HCT116 (cell line): ENCODE data around the gene L1CAM. TPM values are rescaled to one million over a fixed set of nuclear protein-coding genes. Genes with fewer than 3 reads are reported as not detected.

Experiments used
- ATAC-seq: fragments of 200-7000 bp; cut with Tn5 transposase; 2 replicates; pipeline ENCODE4 v1.9.1; 2020; ENCODE audit warnings: mild to moderate bottlenecking, moderate library complexity
- BruUV-seq: library from RNA; stranded (reverse); fragments of 400-500 nt; replicated peaks from 2 replicates; lab custom pipeline; 2021; lab: Mats Ljungman, UMichigan
- CTCF ChIA-PET: fragments of 300-600 bp; sonication (Branson Sonifier 250); formaldehyde crosslinking; loops from one replicate; lab custom pipeline; 2021; ENCODE audit warnings: antibody characterized with exemption; lab: Charles Lee
- POLR2A ChIA-PET: fragments of 300-600, 350-600 bp; sonication (Branson Sonifier 250); formaldehyde crosslinking; loops from one replicate; lab custom pipeline; 2021; ENCODE audit warnings: antibody characterized with exemption; lab: Charles Lee
- RAD21 ChIA-PET, 2 experiments: fragments of 300-600 bp; sonication (Branson Sonifier 250); formaldehyde crosslinking; loops; one replicate each; lab custom pipeline; 2023; ENCODE audit warnings: low total read pairs in 2 of 2; ENCODE audit not compliant: uncharacterized antibody in 2 of 2, unreplicated experiment in 2 of 2, low non-redundant PET in 1 of 2; lab: Charles Lee
- DNase-seq: peaks from one replicate; pipeline ENCODE4 v3.0.0-alpha.2; 2010; ENCODE audit warnings: low read depth, low spot score
- H2AFZ ChIP-seq: fragments of 200-600 bp; shearing (Covaris generic), sonication (generic); 2 replicates; pipeline ENCODE4 v1.6.1; 2017; ENCODE audit warnings: low read depth, mixed run types, mixed read lengths, antibody characterized with exemption, low read length; ENCODE audit not compliant: poor library complexity, severe bottlenecking
- H3K27ac ChIP-seq: 2 replicates; pipeline ENCODE4 v1.5.1; 2012; ENCODE audit warnings: low read depth, low read length
- H3K27me3 ChIP-seq: fragments of 200-600 bp; sonication (generic); 2 replicates; pipeline ENCODE4 v1.6.1; 2016; ENCODE audit warnings: mixed run types, low read length, mixed read lengths; ENCODE audit not compliant: insufficient read depth
- H3K36me3 ChIP-seq, 2 experiments: fragments of 200-500 bp in 1 of 2; fragments of 200-600 bp in 1 of 2; sonication (Bioruptor generic) in 1 of 2; sonication (generic) in 1 of 2; 2 replicates each; pipeline versions ENCODE4 v1.5.1 to v1.6.1; 2014 to 2016; ENCODE audit warnings: low read length in 2 of 2, inconsistent platforms in 1 of 2, mixed read lengths in 1 of 2, mixed run types in 1 of 2; ENCODE audit not compliant: insufficient read depth in 2 of 2, control insufficient read depth in 1 of 2
- H3K4me1 ChIP-seq, 2 experiments: fragments of 200-600 bp in 1 of 2; sonication (generic) in 1 of 2; 2 replicates each; pipeline versions ENCODE4 v1.5.1 to v1.6.1; 2012 to 2017; ENCODE audit warnings: low read length in 2 of 2, inconsistent platforms in 1 of 2, mild to moderate bottlenecking in 1 of 2, mixed read lengths in 1 of 2, mixed run types in 1 of 2, moderate library complexity in 1 of 2; ENCODE audit not compliant: insufficient read depth in 2 of 2, control insufficient read depth in 1 of 2
- H3K4me2 ChIP-seq: fragments of 200-600 bp; sonication (generic); 2 replicates; pipeline ENCODE4 v1.6.1; 2017; ENCODE audit warnings: mixed run types, low read length, mixed read lengths
- H3K4me3 ChIP-seq, 2 experiments: fragments of 200-600 bp in 1 of 2; sonication (generic) in 1 of 2; replicated peaks in 1 of 2; 2 replicates each; pipeline ENCODE4 v1.5.1; 2011 to 2016; ENCODE audit warnings: low read length in 2 of 2, control low read depth in 1 of 2, low read depth in 1 of 2, mild to moderate bottlenecking in 1 of 2, mixed read lengths in 1 of 2, mixed run types in 1 of 2
- H3K79me2 ChIP-seq: fragments of 200-600 bp; sonication (generic); 2 replicates; pipeline ENCODE4 v1.6.1; 2017; ENCODE audit warnings: mild to moderate bottlenecking, mixed run types, low read length, moderate library complexity, mixed read lengths; ENCODE audit not compliant: insufficient read depth
- H3K9ac ChIP-seq: fragments of 200-600 bp; sonication (generic); 2 replicates; pipeline ENCODE4 v1.6.1; 2016; ENCODE audit warnings: low read length, mixed read lengths
- H3K9me2 ChIP-seq: fragments of 200-600 bp; sonication (generic), shearing (Covaris generic); 2 replicates; pipeline ENCODE4 v1.6.1; 2017; ENCODE audit warnings: mixed run types, mild to moderate bottlenecking, moderate library complexity; ENCODE audit not compliant: insufficient read depth
- H3K9me3 ChIP-seq, 2 experiments: fragments of 200-500 bp in 1 of 2; fragments of 200-600 bp in 1 of 2; sonication (Bioruptor generic) in 1 of 2; sonication (generic) in 1 of 2; 2 replicates each; pipeline ENCODE4 v1.6.1; 2014 to 2017; ENCODE audit warnings: low read length in 2 of 2, mixed read lengths in 2 of 2, inconsistent platforms in 1 of 2, low read depth in 1 of 2, mild to moderate bottlenecking in 1 of 2, mixed run types in 1 of 2, moderate library complexity in 1 of 2; ENCODE audit not compliant: control insufficient read depth in 1 of 2, insufficient read depth in 1 of 2
- H4K20me1 ChIP-seq: fragments of 200-600 bp; sonication (generic), shearing (Covaris generic); 2 replicates; pipeline ENCODE4 v1.6.1; 2017; ENCODE audit warnings: mixed run types, mild to moderate bottlenecking, moderate library complexity; ENCODE audit not compliant: insufficient read depth
- CBX3 ChIP-seq: IDR thresholded peaks from 2 replicates; pipeline ENCODE4 v1.6.1; 2012; ENCODE audit warnings: low read depth
- CEBPB ChIP-seq: IDR thresholded peaks from 2 replicates; pipeline ENCODE4 v1.6.1; 2012; ENCODE audit warnings: low read depth
- EGR1 ChIP-seq: IDR thresholded peaks from 2 replicates; pipeline ENCODE4 v1.6.1; 2012; ENCODE audit warnings: low read depth
- ELF1 ChIP-seq: IDR thresholded peaks from 2 replicates; pipeline ENCODE4 v1.6.1; 2012; ENCODE audit warnings: low read depth, borderline replicate concordance
- EZH2phosphoT487 ChIP-seq: fragments of 200-600 bp; IDR thresholded peaks from 2 replicates; pipeline ENCODE4 v1.6.1; 2018; ENCODE audit warnings: antibody characterized with exemption, borderline replicate concordance
- FOSL1 ChIP-seq: IDR thresholded peaks from 2 replicates; pipeline ENCODE4 v1.6.1; 2012; ENCODE audit warnings: low read depth
- JUND ChIP-seq: IDR thresholded peaks from 2 replicates; pipeline ENCODE4 v1.6.1; 2012
- POLR2AphosphoS5 ChIP-seq: IDR thresholded peaks from 2 replicates; pipeline ENCODE4 v1.6.1; 2011; ENCODE audit warnings: mild to moderate bottlenecking, low read depth, low read length, moderate library complexity
- RAD21 ChIP-seq: IDR thresholded peaks from 2 replicates; pipeline ENCODE4 v1.6.1; 2012; ENCODE audit warnings: low read depth, mild to moderate bottlenecking
- REST ChIP-seq: IDR thresholded peaks from 2 replicates; pipeline ENCODE4 v1.6.1; 2012; ENCODE audit warnings: low read depth
- SIN3A ChIP-seq: IDR thresholded peaks from 2 replicates; pipeline ENCODE4 v1.6.1; 2012; ENCODE audit warnings: low read depth
- SP1 ChIP-seq: IDR thresholded peaks from 2 replicates; pipeline ENCODE4 v1.6.1; 2012; ENCODE audit warnings: low read depth
- SRF ChIP-seq: IDR thresholded peaks from 2 replicates; pipeline ENCODE4 v1.6.1; 2012; ENCODE audit warnings: low read depth
- YY1 ChIP-seq: IDR thresholded peaks from 2 replicates; pipeline ENCODE4 v1.6.1; 2011; ENCODE audit warnings: low read length, low read depth, moderate library complexity, mild to moderate bottlenecking; ENCODE audit not compliant: insufficient replicate concordance; ENCODE audit errors: extremely low read depth
- ZBTB33 ChIP-seq: IDR thresholded peaks from 2 replicates; pipeline ENCODE4 v1.6.1; 2011; ENCODE audit warnings: mild to moderate bottlenecking, low read length, moderate library complexity; ENCODE audit not compliant: insufficient replicate concordance; ENCODE audit errors: extremely low read depth
- ZFX ChIP-seq: fragments of 450-650 bp; IDR thresholded peaks from 2 replicates; pipeline ENCODE4 v1.6.1; 2017
- ZNF274 ChIP-seq: fragments of 200-500 bp; sonication (Bioruptor generic); IDR thresholded peaks from 2 replicates; pipeline ENCODE4 v1.6.1; 2014; ENCODE audit warnings: mild to moderate bottlenecking, low read depth, low read length, inconsistent platforms
- intact Hi-C: fragments of 100-400 bp; cut with micrococcal nuclease; formaldehyde crosslinking; loops from 2 replicates; pipeline ENCODE4 v1.10.0; 2022
- total RNA-seq: library from RNA; stranded (reverse); gene quantifications from one replicate; pipeline ENCODE4 v1.2.1, GENCODE V29; 2021; ENCODE audit not compliant: unreplicated experiment
- TF ChIP-seq, protein P1 (sequence below), 3 experiments: fragments of 200-600 bp in 1 of 3; sonication (generic) in 1 of 3; IDR thresholded peaks in 2 of 3; conservative IDR thresholded peaks in 1 of 3; 2 replicates each; pipeline ENCODE4 v1.5.1; 2012 to 2017; ENCODE audit warnings: low read depth in 2 of 3, low read length in 2 of 3, antibody characterized with exemption in 1 of 3, borderline replicate concordance in 1 of 3, control low read depth in 1 of 3, mild to moderate bottlenecking in 1 of 3, mixed read lengths in 1 of 3, mixed run types in 1 of 3, moderate library complexity in 1 of 3; ENCODE audit not compliant: insufficient read depth in 1 of 3

L1CAM gene
- total RNA-seq, 1 experiment from 2014 or later: 14.8 TPM

GRCh38 chrX:153877571-153878261, 8.3 kb downstream of the L1CAM start:
- no TSS peak for BruUV-seq
- no peaks in the 10 kb centered on the region for H3K27me3 ChIP-seq
- no peaks in the 10 kb centered on the region for H3K9me2 ChIP-seq
- no peaks in the 10 kb centered on the region for H4K20me1 ChIP-seq
- no peak overlapping the region for H3K27ac ChIP-seq
- no peak overlapping the region for H3K9ac ChIP-seq
- TF ChIP-seq SIN3A (no peak), REST (no peak), POLR2AphosphoS5 (no peak), SP1 (no peak), ELF1 (no peak), RAD21 (no peak), ZNF274 (no peak), CBX3 (no peak), EGR1 (no peak), JUND (no peak), CEBPB (no peak), SRF (no peak), FOSL1 (no peak), EZH2phosphoT487 (no peak), ZFX (no peak), YY1 (no peak), ZBTB33 (no peak)
- TF ChIP-seq, protein P1, sequence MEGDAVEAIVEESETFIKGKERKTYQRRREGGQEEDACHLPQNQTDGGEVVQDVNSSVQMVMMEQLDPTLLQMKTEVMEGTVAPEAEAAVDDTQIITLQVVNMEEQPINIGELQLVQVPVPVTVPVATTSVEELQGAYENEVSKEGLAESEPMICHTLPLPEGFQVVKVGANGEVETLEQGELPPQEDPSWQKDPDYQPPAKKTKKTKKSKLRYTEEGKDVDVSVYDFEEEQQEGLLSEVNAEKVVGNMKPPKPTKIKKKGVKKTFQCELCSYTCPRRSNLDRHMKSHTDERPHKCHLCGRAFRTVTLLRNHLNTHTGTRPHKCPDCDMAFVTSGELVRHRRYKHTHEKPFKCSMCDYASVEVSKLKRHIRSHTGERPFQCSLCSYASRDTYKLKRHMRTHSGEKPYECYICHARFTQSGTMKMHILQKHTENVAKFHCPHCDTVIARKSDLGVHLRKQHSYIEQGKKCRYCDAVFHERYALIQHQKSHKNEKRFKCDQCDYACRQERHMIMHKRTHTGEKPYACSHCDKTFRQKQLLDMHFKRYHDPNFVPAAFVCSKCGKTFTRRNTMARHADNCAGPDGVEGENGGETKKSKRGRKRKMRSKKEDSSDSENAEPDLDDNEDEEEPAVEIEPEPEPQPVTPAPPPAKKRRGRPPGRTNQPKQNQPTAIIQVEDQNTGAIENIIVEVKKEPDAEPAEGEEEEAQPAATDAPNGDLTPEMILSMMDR (IDR thresholded peaks at IDR 0.05 in 2 of 3, conservative IDR thresholded peaks at IDR 0.05 in 1 of 3; ENCODE audit: borderline replicate concordance in 1 of 3, insufficient read depth in 1 of 3, low read depth in 2 of 3, low read length in 2 of 3): no peak
- TF ChIP-seq, all 23 proteins: peak for 0
- CTCF ChIA-PET: no interaction called here
- Histone ChIP-seq H3K9me3 (no peaks in the 10 kb centered on the region), H2AFZ (no peak overlapping the region), H3K4me3 (no peak overlapping the region), H3K4me2 (no peak overlapping the region), H3K36me3 (no peaks in the 10 kb centered on the region), H3K79me2 (no peaks in the 10 kb centered on the region), H3K4me1 (peaks cover 0 to 18% of the 10 kb centered on the region in 2 experiments; a peak in 2 of 4 replicates)
- RAD21 ChIA-PET: no interaction called here
- no peak for ATAC-seq
- POLR2A ChIA-PET: no interaction called here
- no peak for DNase-seq
- intact Hi-C loops: no loop called here
